Brain (organoid and tissue), 1 donor: ENCODE results near the gene NEK1. TPM values are rescaled to one million over a fixed set of nuclear protein-coding genes. Genes with fewer than 3 reads are reported as not detected.

Experiments used
- polyA plus RNA-seq: library from polyadenylated mRNA; stranded (reverse); fragments of 350-450 nt; fragmentation: Illumina TruSeq; extraction: RNeasy Lipid Tissue Mini Kit (QIAGEN cat#74804); gene quantifications from one replicate; pipeline ENCODE4 v1.2.3, GENCODE V29; 2015; ENCODE audit warnings: low read depth, low replicate concordance; ENCODE audit not compliant: insufficient read depth

NEK1 gene
- polyA plus RNA-seq, 1 donor from 2014 or later, result 1.5 TPM

Other genes starting within 250 kb of the NEK1 start
- gene CLCN3, start 8.0 kb upstream of the NEK1 start, polyA plus RNA-seq, result 18.6 TPM
- gene HPF1, start 145.4 kb upstream of the NEK1 start, polyA plus RNA-seq, result 12.2 TPM